HT1080 (cell line): ENCODE data around the gene IPPK. TPM values are rescaled to one million over a fixed set of nuclear protein-coding genes. Genes with fewer than 3 reads are reported as not detected.
"Not testable (repeated sequence)": the region's sequence is repeated elsewhere in the genome, so short reads cannot be mapped to it uniquely, and the experiment has no call there.

Source experiments
- DNase-seq: peaks from one replicate; pipeline ENCODE4 v3.0.0-alpha.2; 2015; ENCODE audit warnings: low read depth
- total RNA-seq: library from RNA; depleted of rRNA; stranded (reverse); fragments of >200 nt; shearing (Covaris generic); gene quantifications from 2 replicates; pipeline ENCODE4 v1.2.3, GENCODE V29; 2014

Gene IPPK
- total RNA-seq, 1 experiment from 2014 or later: 25.0 TPM

DNA sequence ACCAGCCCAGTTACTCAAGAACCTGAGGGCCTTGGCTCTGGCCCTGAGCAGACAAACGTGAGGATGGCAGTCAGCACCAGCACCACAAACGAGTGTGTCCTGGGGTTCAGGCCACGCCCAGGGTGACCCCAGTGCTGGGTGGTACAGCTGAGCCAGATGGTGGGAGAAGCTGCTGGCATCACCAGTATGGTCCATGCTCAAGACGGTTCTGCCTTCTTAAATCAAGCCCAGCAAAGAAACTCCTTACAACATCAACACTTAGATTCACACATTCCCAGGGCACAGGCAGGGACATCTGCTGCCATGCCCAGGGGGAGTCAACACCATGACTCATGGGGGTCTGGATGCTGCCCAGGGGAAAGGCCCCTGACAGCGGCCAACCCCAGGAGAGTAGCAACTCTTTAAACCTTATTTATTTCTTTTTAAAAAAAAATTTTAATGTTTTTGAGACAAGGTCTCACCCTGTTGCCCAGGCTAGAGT lies 31.3 kb downstream of the IPPK start:
- DNase-seq: no peak

DNA sequence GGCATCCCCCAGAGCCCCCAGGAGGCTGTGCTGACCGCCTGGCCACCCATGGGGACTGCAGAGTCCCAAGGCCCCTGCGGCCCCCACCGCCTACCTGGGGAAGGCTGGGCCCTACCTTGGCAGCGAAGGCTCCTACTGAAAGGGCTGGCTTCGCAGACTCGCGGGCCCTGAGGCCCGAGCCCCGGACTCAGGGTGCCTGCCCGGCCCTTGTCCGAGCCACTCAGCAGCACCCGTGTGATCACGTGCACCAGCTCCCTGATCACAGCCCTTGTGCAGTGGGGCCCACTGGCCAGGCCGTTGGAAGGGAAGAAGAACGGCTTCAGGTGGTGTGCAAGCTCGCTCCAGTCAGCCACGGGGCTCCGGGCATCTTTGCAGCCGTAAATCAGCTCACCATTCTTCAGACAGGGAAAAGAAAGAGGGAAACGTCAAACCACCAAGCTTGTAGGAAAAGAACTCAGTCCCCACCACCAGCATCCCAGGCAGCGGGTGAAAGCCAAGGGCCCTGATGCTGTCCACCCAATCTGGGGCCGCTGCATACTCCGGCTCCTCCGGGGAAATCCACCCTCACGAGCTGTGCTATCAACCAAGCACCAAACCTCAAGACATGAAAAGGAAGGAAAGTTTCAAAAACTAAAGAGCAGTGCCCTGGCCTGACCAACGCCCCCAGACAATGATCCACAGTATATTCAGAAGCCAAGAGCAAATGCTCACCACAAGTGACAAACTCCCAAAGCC lies 31.9 kb downstream of the IPPK start:
- DNase-seq: no peak

DNA sequence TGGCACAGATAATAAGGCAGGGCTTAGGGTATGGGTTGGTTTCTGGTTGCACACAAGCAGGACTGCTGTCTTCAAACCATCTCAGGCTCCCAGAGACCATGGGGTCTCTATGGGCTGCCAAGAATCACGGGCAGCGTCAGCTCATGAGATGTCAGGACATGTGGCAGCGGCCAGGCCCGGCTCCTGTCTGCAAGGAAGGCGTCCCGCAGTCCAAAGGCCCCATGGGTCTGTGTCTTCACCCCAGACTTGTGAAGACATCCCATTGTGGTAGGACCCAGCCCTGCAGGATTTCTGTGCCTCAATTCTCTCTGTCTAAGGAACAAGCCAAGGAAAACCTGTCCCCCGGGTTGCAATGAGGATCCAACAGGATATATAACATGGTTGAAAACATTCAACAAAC lies 32.6 kb downstream of the IPPK start:
- no peak for DNase-seq

DNA sequence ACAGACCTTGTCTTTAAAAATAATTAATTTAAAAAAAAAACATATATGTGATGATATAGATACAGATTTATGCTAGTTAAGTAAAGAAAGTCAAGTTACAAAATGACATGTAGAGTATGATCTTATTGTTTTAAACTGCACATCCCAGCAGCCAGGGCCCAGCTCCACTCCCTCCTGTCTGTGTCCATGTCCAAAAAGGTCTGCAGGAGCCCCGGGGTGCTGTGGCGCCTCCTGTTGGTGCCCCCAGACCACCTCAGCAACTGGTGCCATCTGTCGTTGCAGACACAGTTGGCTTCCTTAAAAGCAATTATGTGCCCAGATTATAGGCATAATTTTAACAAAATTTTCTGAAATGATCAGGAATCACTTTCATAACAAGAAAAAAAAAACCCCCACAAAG lies 33.3 kb downstream of the IPPK start:
- DNase-seq: no peak

DNA sequence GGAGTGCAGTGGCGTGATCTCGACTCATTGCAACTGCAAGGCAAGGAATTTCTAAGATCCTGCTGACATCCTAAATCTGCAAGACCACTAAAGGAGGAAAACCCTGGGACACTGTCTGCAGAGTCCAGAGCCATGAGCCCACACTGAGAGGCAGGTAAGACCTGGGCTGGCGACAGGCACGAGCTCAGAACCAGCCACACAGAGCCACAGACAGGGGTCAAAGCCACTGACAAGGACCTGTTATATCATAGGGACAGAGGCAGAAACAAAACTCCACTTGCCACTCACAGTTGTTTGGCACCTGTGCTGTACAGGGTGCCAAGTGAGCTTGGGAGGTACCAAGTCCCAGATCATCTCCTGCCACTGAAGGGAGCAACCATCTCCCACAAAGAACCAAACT lies 34.2 kb downstream of the IPPK start:
- DNase-seq: no peak

DNA sequence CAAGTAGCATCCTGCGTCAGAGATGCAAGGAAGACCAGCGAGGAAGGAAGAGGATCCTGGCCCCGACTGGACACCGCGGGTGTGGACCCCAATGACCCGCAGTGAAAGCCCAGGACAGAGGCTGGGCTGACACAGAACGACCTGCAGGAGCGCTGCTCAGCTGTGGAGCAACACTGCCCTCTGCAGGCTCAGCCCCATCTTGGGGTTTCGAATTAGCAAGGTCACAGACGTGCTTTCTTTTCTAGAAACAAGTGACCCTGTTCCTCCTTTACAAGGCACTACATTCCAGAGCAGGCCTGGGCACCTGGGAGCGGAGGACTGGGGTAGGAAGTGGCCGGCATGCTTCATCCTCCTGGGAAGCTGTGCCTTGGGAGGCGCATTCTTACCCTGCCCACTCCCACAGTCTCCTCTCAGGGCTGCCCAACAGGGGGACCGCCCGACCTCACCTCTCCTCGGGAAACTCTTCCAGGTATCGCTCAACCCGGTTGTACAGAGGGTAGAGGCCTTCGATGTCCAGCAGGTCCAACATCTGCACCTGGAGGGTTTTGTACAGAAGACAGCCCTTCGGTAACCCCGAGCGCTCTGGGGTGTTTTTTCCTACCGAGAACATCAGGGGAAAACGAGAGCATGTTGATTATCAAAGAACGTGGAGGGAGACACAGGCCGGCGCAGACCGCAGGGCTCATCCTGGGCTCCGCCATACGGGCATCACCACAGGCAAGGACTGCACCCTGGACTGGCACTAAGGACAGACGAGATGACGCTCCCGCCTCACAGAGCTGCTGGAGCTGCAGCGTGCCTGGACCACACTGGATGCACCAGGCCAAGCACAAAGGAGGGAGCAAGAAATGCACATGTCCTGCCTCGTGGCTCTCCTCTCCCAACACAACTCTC lies 35.0 kb downstream of the IPPK start:
- DNase-seq: peak; percentile 57

DNA sequence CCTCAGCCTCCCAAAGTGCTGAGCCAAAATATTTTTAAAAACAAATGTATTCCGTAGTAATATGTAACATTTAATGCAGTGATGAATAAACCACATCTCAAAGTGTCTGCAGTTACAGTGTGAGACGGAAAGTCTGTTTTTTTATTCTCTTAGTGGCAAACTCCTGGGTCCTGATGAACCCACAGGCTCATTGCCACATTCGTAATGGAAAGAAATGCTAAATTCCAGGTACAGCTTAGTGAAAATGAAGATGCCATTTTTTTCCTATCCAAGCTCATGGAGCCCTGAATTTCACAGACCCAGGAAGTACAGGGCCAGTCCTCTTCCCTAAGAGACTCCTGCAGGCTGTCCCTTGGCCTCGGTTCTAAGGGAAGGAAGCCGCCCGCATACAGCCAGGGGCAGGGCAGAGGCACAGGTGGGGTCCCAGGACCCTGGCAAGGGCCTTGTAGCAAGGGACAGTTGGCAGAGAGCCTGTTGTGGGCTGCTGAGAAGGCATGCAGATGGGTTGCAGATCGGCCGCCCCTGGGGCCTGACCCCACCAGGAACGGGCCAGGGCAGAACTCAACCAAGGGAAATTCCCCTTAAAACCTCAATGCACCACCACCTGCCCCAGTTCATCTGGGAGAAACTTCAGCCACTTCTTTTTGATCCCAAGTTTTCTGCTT lies 36.2 kb downstream of the IPPK start:
- no peak for DNase-seq

DNA sequence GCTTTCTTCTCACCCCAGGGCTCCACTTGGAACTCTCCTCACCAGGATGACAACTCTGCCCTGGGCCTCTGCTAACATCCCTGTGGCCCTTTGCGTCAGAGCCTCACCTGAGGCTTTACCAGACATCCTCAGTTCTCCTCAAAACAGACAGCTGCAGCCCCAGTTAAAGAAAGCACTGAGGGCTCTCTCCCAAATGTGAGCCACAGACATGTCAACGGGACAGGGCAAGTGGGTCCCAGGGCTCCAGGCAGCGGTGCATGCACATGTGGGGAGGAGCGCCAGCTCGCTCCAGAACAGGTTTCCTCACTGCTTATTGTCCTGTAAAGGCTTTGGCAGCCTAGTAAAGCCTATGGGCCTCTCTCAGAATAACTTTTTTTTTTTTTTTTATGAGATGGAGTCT lies 37.3 kb downstream of the IPPK start:
- DNase-seq: no peak

DNA sequence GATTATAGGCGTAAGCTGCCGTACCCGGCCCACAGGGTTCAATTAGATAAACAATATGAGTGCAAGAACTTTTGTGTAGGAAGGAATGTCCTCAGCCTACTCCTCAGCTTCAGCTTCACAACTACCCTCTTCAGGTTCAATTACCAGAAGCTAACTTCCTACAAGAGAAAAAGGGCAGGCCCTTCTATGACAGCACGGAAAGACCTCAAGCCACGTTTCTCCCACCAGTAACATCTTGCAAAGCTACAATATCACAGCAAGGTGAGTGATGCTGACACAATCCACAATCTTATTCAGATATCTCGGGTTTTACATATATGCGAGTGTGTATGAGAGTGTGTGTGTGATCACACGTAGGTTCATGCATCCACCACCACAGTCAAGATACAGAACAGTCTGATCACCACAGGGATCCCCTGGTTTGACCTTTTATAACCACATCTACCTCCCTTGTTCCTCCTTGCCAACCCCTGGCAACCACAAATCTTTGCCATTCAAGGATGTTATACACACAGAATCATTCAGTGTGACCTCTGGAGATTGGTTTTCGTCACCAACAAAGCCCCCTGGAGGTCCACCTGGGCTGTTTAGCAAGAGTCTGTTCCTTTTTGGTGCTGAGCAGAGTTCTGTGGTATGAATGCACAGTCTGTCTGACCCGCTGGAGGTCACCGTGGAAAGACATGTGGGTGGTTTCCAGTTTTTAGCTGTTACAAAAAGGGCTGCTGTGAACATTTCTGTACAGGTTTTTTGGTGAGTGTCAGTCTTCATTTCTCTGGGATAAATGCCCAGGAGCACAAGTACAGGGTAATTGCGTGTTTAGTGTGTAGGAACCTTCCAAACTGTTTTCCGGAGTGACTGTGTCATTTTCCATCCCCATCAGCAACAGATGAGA lies 38.2 kb downstream of the IPPK start:
- DNase-seq: no peak

DNA sequence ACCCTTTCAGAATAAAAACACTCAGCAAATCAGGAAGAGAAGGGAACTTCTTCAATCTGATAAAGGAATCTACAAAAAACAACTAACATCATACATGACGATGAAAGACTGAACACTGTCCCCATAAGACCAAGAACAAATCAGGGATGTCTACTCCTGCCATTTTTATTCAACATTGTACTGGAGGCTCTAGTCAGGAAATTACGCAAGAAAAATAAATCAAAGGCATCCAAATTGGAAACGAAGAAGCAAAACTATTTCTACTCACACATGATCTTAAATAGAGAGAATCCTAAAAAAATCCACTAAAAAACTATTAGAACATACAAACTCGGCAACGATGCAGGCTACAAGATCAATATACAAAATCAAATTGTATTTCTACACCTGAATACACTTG lies 42.3 kb downstream of the IPPK start:
- DNase-seq: no peak

DNA sequence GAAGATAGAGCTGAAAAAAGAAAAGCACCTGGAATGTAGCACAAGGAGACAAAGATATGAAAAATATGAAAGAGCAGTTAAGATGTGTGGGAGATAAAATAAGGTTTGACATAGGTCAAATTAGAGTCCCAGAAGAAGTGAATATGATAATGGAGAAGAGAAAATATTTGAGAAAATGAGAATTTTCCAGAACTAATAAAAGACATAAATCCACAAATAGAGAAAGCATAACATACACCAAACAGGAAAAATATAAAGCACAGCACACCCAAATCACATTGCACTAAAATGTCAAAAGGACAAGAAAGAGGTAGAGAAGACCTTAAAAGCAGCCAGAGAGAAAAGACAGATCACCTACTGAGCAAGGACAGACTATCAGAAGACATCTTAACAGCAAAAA lies 43.4 kb downstream of the IPPK start:
- no peak for DNase-seq

DNA sequence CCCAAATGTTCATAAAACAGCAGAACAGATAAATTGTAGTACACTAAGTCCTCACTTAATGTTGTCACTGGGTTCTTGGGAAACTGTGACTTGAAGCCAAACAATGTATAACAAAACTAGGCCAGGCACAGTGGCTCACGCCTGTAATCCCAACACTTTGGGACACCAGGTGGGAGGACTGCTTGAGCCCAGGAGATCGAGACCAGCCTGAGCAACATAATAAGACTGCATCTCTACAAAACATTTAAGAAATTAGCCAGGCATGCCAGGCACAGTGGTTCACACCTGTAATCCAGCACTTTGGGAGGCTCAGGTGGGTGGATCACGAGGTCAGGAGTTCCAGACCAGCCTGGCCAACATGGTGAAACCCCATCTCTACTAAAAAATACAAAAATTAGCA lies 46.0 kb downstream of the IPPK start:
- DNase-seq: not testable (repeated sequence)

DNA sequence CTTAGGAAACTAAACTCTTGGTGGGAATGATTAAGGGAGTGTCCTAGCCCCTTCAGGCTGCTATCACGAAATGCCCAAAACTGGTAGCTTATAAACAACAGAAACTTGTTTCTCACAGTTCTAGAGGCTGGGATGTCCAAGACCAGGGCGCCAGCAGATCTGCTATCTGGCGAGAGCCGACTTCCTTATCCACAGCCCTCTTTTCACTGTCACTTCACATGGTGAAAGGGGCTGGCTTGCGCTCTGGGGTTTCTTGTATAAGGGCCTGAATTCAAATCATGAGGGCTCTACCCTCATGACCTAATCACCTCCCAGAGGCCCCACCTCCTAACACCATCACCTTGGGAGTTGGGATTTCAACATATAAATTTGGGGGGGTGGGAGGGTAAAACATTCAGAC lies 49.1 kb downstream of the IPPK start:
- no peak for DNase-seq

DNA sequence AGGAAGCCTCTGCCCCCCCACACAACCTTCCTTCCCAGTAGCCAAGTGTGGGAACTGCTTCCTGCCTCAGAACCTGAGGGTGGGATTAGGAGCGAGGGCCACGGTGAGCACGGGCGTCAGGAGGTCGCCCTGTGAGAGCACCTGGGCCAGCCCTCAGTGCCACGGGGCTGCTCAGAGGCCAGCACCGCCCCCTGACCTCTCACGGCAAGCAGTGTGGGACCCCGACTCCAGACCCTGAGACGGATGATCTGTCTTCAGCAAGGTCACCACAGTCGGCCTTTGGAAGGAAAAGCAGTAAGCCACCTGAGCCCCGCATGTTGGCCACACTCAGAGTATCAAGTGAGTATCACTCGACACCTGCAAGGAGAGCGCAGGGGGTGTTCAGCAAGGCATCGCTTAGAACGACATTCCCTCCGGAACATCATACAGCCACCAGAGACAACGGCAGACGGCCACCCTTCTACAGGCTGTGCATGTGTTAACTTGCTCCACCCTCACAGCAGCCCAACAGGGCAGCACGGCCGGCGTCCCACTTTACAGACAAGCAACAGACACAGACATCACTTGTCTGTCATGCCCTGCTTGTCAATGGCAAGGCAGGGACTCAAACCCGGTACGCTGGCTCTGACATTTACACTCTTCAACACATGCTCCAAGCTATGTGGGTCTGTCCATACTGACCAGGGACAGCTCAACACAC lies 50.2 kb downstream of the IPPK start:
- no peak for DNase-seq

DNA sequence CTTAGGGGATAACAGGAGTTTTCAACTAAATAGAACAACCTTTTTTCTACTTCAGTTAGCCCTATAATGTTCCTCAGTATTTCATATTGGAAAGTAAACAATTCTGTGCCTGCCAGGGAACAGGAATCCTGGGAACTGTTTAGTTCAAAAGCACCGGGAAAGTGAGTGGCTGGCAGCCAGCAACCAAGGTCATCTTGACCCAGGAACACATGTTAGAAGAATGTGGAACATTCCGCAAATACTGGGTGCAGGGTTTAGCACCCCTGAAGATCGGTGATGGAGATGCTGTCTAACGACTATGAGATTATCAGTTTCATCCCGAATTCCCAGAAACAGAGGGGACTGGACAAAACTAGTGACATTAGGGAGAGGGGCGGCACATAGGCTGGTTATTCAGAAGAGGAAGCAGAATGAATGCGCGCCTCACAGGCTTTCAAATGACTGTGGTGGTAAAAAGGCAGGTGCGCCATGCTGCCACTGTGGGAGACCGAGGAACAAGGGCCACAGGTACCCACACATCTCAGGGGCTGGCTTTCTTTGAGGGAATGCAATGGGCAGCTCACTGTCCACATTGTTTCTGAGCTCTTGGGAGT lies 51.2 kb downstream of the IPPK start:
- no peak for DNase-seq

DNA sequence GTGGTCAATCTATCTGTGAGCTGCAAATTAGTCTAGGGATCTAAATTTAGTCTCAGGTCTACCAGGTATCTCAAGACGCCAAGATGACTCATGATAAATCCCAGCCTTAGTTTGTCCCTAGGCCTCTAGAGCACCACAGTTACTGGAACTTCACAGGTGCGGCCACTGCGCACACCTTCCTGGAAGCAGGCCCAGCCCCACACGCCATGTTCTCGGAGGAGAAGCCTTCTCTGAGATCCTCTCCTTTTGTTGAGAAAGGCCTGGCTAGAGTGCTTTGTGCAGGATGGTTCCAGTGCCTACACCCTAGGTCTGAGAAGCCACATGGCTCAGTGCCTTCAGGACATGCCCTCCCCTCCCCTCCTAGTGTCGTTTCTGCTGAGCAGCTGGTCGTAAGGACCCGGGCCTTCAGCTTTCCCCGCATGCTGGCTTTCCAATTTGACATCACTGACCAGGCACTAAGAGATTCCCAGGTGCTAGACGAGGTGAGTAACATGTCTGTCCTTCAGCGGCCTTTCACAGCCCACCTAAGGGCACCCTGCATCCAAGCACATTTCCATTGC lies 51.9 kb downstream of the IPPK start:
- DNase-seq: no peak

DNA sequence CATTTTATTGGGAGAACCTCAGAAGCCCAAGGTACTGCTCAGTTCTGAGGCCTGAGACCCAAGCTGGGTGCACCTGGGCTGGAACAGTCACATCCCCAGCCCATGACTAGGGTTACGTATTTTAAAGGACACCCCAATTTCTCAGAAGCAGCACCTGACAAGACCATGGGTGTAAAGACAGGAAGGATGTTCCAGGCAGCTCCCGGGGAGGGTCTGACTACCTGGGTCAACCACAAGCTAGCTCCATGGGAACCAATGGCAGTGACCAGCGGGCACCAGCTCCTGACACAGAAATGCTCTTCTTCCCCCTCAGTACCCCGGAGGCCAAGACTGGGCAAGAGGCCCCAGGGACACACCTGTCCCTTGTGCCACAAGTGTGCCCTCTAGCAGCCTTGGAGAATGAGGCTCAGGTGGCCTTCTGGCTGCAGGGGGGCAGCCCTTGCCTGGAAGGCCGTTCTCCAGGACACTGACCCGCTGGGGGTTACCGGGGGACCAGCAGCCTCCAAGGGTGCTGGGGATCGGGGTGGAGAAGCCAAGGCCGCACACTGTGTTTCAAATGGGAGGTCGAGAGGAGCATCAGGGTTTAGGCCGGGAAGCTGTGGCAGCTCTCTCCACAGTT lies 52.6 kb downstream of the IPPK start:
- DNase-seq: no peak

DNA sequence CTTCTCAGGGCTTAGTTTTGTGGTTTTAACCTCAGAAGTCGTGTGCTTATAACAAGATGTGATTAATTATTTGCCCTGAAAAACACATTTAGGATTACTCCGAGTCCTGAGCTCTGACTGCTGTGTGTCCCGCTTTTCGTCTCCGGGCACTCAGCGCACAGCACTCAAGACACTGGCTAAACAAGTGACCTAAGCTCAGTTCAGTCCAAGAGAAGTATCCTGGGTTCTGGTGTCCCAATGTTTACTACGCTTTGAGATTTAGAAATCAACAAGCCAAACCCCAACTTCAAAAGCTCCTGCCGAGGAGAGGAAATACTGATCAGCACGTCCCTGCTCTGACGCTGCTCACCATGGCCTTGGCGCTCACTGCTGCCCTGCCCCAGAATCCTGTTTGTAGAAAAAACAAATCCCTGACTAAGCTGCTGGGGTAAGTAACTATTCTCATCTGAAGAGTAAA lies 53.2 kb downstream of the IPPK start:
- DNase-seq: no peak

DNA sequence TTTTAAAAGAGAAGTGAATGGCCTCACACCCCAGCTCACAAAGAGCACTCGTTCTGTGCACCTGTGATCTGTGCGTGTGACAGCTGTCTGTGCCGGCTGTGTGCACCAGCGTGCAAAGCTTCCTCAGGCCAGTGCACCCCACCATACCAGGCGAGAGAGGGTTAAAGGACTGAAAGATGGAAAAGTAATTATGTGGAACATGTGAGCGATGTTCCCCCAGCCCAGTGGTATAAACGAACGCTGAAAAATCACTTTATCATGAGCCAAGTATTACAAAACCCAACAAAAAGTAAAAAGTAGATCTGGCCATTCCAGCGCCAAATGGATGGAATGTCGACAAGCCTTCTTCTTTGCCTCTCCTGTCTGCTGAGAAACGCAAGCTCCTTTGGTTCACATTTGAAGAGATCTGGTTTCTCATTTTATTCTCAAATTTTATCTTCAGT lies 53.7 kb downstream of the IPPK start:
- DNase-seq: no peak
